HG03095 (cell line): ENCODE results near the gene ARHGEF17.

Experiments
- ATAC-seq: cut with Tn5 transposase; IDR thresholded peaks from one replicate; pipeline ENCODE4 v1.9.1; 2021; ENCODE audit warnings: moderate library complexity; ENCODE audit not compliant: unreplicated experiment

Gene ARHGEF17

GRCh38 chr11:73312036-73312435 is 4.0 kb downstream of the ARHGEF17 start:
- no peak for ATAC-seq

- ATAC-seq = no peak
These were observed 4.8 kb downstream of the ARHGEF17 start for GRCh38 chr11:73312851-73313327.

- ATAC-seq = no peak
These were observed 5.6 kb downstream of the ARHGEF17 start for GRCh38 chr11:73313652-73314051.

GRCh38 chr11:73314117-73314961 is 6.3 kb downstream of the ARHGEF17 start:
- ATAC-seq = no peak

- ATAC-seq = no peak
These were observed 7.4 kb downstream of the ARHGEF17 start for GRCh38 chr11:73315293-73316020.

GRCh38 chr11:73316422-73316821 is 8.3 kb downstream of the ARHGEF17 start:
- ATAC-seq = no peak

- ATAC-seq = no peak
These were observed 9.3 kb downstream of the ARHGEF17 start for GRCh38 chr11:73317373-73317772.

- no peak for ATAC-seq
These were observed 9.7 kb downstream of the ARHGEF17 start for GRCh38 chr11:73317803-73318202.

GRCh38 chr11:73318501-73319011 is 10.5 kb downstream of the ARHGEF17 start:
- no peak for ATAC-seq

GRCh38 chr11:73320763-73321603 is 12.9 kb downstream of the ARHGEF17 start:
- ATAC-seq = no peak

- no peak for ATAC-seq
These were observed 13.7 kb downstream of the ARHGEF17 start for GRCh38 chr11:73321604-73322381.

GRCh38 chr11:73322382-73323306 is 14.6 kb downstream of the ARHGEF17 start:
- ATAC-seq = no peak

- ATAC-seq = no peak
These were observed 15.4 kb downstream of the ARHGEF17 start for GRCh38 chr11:73323464-73323863.

- ATAC-seq = no peak
These were observed 16.0 kb downstream of the ARHGEF17 start for GRCh38 chr11:73324116-73324515.

GRCh38 chr11:73324665-73325035 is 16.6 kb downstream of the ARHGEF17 start:
- no peak for ATAC-seq

GRCh38 chr11:73325036-73325981 is 17.2 kb downstream of the ARHGEF17 start:
- peak; percentile 66 for ATAC-seq

- no peak for ATAC-seq
These were observed 19.1 kb downstream of the ARHGEF17 start for GRCh38 chr11:73326929-73327811.
